ENCODE results near the gene SOX9.

The SOX9 gene

DNA sequence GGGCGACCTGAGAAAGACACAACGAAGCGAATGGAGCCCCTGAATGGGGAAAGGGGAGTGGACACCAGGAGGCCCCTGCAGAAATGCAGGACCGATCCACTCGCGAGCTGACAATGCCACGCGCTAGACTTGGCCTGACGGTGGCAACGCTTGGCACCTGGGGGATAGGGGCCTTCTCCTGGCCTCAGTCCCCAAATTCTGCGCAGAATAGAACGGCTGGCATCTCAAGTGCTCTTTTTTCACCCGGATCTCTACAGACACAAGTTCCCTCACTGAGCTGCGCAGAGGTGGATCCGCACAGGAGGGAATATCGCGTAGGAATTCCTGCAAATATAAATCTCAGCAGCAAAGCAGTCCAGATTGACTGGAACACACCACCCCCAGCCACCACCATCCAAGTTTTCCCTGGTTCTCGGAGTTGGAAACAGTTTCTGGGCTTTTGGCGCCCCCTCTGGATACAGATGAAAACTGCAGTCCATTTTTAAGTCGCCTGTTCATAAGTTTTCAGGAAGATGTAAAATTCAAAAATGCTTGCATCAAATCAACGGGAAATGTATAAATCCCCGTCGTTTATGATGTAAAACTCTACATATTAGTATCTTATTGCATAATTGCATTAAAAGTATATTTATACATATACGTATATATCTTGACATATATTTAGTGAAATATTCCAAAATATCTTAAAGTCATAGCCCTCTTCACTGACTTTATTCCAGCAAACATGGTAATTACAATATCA is 2.3 kb upstream of the SOX9 start:
- Histone ChIP-seq H4K20me1 (ENCODE audit: low read depth, low read length) (no peaks in the 10 kb centered on the region), H3F3A (ENCODE audit: insufficient read depth) (no peaks in the 10 kb centered on the region), H3K27ac (ENCODE audit: low read depth, low read length) (no peak overlapping the region), H3K36me3 (ENCODE audit: low read length) (no peaks in the 10 kb centered on the region), H3K79me2 (ENCODE audit: insufficient read depth, low read length) (no peaks in the 10 kb centered on the region), H3K27me3 (ENCODE audit: low read length) (no peaks in the 10 kb centered on the region), H3K4me2 (ENCODE audit: low read depth, low read length, poor library complexity, severe bottlenecking) (no peak overlapping the region), H3K4me3 (ENCODE audit: insufficient read depth, low read length, poor library complexity, severe bottlenecking) (no peak overlapping the region), H3K9me3 (ENCODE audit: insufficient read depth, low read length) (no peaks in the 10 kb centered on the region), H3K9me2 (replicated peaks; ENCODE audit: insufficient read depth, low read length) (no peaks in the 10 kb centered on the region), H3K9ac (ENCODE audit: low read length) (no peak overlapping the region), H2AFZ (ENCODE audit: low read depth, low read length, severe bottlenecking) (no peak overlapping the region)
- TF ChIP-seq, protein P1, sequence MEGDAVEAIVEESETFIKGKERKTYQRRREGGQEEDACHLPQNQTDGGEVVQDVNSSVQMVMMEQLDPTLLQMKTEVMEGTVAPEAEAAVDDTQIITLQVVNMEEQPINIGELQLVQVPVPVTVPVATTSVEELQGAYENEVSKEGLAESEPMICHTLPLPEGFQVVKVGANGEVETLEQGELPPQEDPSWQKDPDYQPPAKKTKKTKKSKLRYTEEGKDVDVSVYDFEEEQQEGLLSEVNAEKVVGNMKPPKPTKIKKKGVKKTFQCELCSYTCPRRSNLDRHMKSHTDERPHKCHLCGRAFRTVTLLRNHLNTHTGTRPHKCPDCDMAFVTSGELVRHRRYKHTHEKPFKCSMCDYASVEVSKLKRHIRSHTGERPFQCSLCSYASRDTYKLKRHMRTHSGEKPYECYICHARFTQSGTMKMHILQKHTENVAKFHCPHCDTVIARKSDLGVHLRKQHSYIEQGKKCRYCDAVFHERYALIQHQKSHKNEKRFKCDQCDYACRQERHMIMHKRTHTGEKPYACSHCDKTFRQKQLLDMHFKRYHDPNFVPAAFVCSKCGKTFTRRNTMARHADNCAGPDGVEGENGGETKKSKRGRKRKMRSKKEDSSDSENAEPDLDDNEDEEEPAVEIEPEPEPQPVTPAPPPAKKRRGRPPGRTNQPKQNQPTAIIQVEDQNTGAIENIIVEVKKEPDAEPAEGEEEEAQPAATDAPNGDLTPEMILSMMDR (IDR thresholded peaks at IDR 0.05; ENCODE audit: insufficient read depth, low read length, poor library complexity, severe bottlenecking) = peak; percentile 74
- TF ChIP-seq EZH2phosphoT487 (conservative IDR thresholded peaks at IDR 0.05; ENCODE audit: low read length) = no peak

DNA sequence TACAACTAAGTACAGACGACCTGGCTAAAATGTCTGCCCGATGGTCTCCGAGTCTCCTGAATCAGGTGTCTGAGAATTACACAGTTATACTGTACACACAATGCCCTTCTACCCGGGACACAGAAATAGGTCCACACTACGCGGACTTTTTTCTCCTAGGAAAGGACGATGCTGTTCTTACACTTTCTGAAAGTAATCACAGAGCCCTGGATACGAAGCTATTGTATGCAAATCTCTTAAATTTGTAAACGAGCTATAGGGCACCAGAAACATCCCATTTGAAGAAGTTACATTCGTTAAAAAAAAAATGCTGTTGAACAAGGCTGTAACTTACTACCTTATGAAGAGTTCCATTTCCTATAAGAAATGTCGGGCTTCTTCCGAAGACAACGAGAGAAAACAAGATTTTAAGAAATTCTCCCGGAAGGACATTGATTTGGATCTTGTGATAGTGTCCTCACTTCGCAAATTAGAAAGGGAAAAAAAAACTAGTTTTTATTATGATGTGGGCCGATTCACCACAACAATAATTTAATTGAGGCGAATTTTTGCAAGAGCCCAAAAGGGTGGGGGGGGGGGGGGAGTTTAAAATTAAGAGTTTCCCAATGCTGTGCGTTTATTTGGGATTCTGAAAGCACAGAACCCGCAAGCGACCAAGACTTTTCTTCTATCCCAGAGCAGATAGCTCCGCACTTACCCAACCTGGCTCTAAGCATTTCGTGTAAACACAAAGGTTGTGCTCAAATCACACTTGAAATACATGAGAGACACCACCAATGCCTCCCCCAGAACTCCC is 1.5 kb upstream of the SOX9 start:
- no peaks in the 10 kb centered on the region for H4K20me1 ChIP-seq (ENCODE audit: low read depth, low read length)
- no peaks in the 10 kb centered on the region for H3K36me3 ChIP-seq (ENCODE audit: low read length)
- no peak overlapping the region for H3K27ac ChIP-seq (ENCODE audit: low read depth, low read length)
- H3K27me3 ChIP-seq (ENCODE audit: low read length) = no peaks in the 10 kb centered on the region
- H3K9ac ChIP-seq (ENCODE audit: low read length) = no peak overlapping the region
- H3K4me3 ChIP-seq (ENCODE audit: insufficient read depth, low read length, poor library complexity, severe bottlenecking) = no peak overlapping the region
- no peaks in the 10 kb centered on the region for H3K79me2 ChIP-seq (ENCODE audit: insufficient read depth, low read length)
- H3K9me3 ChIP-seq (ENCODE audit: insufficient read depth, low read length) = no peaks in the 10 kb centered on the region
- no peaks in the 10 kb centered on the region for H3F3A ChIP-seq (ENCODE audit: insufficient read depth)
- TF ChIP-seq EZH2phosphoT487 (conservative IDR thresholded peaks at IDR 0.05; ENCODE audit: low read length) = no peak
- TF ChIP-seq, protein P1 (IDR thresholded peaks at IDR 0.05; ENCODE audit: insufficient read depth, low read length, poor library complexity, severe bottlenecking) = no peak
- H3K9me2 ChIP-seq (replicated peaks; ENCODE audit: insufficient read depth, low read length) = no peaks in the 10 kb centered on the region
- H3K4me2 ChIP-seq (ENCODE audit: low read depth, low read length, poor library complexity, severe bottlenecking) = no peak overlapping the region
- no peak overlapping the region for H2AFZ ChIP-seq (ENCODE audit: low read depth, low read length, severe bottlenecking)

DNA sequence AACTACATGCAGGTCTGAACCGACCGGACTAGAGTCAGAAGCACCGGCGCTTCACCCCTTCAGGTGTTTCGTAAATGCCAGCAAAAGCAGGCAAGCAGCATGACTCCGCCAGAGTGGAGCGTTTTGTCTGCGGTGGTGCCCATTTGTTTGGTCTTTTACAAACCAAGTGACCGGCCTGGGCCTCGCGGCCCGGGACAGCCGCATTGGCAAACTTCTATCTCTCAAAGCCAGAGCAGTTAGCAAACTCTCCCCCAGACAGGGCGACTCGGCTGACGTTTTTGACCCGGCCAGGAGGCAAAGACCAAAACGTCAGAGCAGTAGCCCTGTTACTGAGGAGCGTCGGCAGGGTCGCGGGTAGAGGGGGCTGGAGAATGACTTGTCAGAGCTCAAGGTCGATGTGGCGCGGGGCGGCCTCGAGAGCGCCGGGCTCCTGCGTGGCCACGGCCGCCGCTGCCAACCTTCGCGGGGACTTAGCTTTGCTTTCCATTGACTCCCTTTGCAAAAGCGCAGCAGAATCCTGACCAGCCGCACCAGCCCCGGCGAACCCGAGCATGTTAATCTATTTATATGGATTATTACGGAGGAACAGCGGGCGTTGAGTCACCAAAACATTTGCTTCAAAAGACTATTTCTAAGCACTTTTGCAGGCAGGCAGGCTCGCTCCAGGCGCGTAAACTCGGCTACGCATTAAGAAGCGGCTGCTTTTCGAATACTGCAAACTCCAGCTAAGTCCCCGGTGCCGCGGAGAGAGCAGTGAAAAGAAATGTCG is 763 bp upstream of the SOX9 start:
- Histone ChIP-seq H3K27me3 (ENCODE audit: low read length) (no peaks in the 10 kb centered on the region), H3K27ac (ENCODE audit: low read depth, low read length) (no peak overlapping the region), H4K20me1 (ENCODE audit: low read depth, low read length) (no peaks in the 10 kb centered on the region), H3K4me3 (ENCODE audit: insufficient read depth, low read length, poor library complexity, severe bottlenecking) (no peak overlapping the region), H3K36me3 (ENCODE audit: low read length) (no peaks in the 10 kb centered on the region), H3K4me2 (ENCODE audit: low read depth, low read length, poor library complexity, severe bottlenecking) (no peak overlapping the region), H3K9me3 (ENCODE audit: insufficient read depth, low read length) (no peaks in the 10 kb centered on the region), H3F3A (ENCODE audit: insufficient read depth) (no peaks in the 10 kb centered on the region), H3K79me2 (ENCODE audit: insufficient read depth, low read length) (no peaks in the 10 kb centered on the region), H3K9me2 (replicated peaks; ENCODE audit: insufficient read depth, low read length) (no peaks in the 10 kb centered on the region), H3K9ac (ENCODE audit: low read length) (no peak overlapping the region), H2AFZ (ENCODE audit: low read depth, low read length, severe bottlenecking) (no peak overlapping the region)
- no peak for TF ChIP-seq EZH2phosphoT487 (conservative IDR thresholded peaks at IDR 0.05; ENCODE audit: low read length)
- TF ChIP-seq, protein P1 (IDR thresholded peaks at IDR 0.05; ENCODE audit: insufficient read depth, low read length, poor library complexity, severe bottlenecking) = no peak
